ENCODE results near the gene FDXACB1.

The FDXACB1 gene

DNA sequence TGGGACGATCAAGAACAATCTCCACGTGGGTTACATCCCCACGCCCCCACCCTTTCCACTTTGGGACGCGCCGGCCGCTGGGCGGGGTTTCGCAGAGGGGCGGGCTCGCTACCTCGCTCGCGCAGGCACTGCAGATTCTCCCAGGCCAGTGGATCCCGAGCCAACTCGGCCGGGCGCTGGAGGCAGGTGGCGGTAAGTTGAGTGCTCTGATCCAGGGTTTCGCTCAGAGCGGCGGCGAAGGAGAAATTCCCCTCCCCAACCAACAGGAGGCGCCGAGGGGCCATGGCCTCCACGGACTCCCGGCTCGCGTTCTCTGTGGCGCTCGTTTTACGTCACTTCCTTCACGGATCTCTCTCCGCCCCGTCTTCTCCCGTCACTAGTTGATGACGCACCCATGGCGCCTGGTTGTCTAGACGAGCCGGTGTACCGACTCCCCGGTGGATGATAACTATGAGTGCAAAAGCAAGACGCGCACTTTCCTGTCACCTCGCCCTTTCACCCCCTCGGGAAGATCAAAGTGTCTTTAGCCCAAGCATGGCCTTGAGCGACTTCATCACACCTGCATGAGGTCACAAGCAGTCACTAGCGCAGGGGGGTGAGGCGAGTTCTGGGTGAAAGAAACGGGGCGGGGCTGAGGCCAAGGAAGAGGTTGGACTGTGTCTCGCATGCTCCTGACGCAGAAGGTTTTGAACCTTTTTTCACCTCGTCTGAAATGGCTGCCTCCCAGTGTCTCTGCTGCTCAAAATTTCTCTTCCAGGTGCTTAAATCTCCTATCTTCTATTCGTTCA, at the start of gene FDXACB1, which contains the start of gene CFAP68:
Gene FDXACB1, minus strand, starts transcription at position 317 of the 788 bp plus-strand sequence. Its CDS starts 33 bp downstream, at position 284.
Gene CFAP68, plus strand, starts transcription at position 693 of the 788 bp plus-strand sequence. Its CDS starts 20 bp downstream, at position 713.
- DNase-seq (ENCODE audit: low spot score): peak; percentile 97

- peak; percentile 99 for DNase-seq (ENCODE audit: low spot score)
Measured at GRCh38 chr11:111926505-111927391, 47.8 kb upstream of the FDXACB1 start.

GRCh38 chr11:111925953-111926352, 47.0 kb upstream of the FDXACB1 start:
- no peak for DNase-seq (ENCODE audit: low spot score)

GRCh38 chr11:111923951-111924350, 45.0 kb upstream of the FDXACB1 start:
- no peak for DNase-seq (ENCODE audit: low spot score)

DNA sequence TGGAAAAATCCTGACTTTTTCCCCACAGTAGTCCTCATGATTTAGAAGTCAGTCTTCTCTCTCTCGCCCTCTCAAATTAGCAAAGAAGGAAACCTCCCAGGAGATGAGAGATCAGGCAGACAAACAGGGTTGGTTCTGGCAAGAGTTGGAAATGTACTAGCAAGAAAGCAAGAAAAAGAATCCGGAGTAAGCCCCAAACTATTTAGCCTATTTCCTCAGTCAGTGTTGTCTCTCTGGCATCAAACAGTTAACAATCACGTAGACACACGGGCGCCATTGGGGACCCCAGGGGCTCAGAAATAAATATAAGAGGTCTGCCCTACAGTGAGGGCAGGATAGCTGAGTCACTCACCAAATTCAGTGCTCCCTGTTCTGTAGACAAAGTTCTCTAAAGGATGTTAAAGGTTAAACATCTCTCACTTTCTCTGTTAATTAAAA, 44.4 kb upstream of the FDXACB1 start:
- no peak for DNase-seq (ENCODE audit: low spot score)

- DNase-seq (ENCODE audit: low spot score): no peak
Measured at GRCh38 chr11:111922803-111923202, 43.8 kb upstream of the FDXACB1 start.

DNA sequence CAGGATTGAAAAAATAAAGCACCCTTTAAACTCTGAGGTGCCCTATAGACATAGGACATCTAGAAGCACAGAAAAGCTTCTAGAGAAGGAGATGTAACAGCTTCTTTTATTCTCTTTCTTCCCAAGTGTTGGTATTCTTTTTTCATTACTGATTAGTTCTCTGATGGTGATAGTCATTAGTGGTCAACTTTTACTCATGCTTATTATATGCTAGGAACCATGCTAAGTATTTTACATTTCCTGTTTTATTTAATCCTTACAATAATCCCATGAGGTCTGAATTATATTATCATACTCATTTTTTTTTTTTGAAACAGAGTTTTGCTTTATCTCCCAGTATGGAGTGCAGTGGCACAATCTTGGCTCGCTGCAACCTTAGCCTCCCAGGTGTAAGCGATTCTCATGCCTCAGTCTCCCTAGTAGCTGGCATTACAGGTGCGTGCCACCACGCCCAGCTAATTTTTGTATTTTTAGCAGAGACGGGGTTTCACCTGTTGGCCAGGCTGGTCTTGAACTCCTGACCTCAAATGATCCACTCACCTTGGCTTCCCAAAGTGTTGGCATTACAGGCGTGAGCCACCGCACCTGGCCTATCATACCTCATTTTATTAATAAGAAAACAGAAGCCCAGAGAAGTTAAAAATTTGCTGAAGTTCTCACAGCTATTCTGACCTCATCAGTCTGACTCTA, 42.7 kb upstream of the FDXACB1 start:
- no peak for DNase-seq (ENCODE audit: low spot score)

GRCh38 chr11:111920908-111921307, 41.9 kb upstream of the FDXACB1 start:
- no peak for DNase-seq (ENCODE audit: low spot score)

DNA sequence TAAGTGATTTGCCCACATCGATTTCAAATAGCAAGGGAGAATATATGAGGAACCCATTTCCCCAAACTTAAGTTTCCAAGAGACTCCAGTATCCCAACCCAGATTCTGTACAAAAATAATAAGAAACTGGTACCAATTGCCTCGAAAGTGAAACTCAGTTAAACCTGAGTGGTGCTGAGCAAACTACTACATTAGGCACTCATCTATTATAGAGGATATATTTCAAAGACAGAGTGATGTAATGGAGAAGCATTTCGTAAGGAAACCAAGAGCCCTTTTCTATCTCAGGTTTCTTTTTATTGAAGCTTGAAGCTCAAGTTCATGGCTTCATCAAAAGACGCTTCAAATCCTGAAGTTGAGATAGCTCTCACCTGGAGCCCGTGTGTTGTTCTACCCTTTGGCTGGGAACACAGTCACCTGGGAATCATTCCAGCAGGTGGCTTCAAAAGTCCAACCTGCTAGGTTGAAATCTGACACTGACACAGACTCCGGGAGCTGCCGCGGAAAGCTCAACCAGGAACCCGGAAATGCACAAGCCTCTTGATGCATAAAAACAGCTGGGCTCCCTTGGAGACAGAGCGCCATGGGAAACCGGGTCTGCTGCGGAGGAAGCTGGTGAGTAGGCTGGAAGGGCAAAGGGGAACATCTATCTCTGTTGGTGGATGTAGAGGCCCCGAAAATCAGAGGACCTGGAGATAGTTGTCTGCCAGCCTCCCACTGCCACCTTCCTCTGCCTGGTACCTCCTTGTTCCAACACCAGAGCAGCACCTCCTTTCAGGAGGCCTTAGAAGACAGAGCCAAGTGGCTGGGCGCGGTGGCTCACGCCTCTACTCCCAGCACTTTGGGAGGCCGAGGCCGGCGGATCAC, 39.7 kb upstream of the FDXACB1 start, which contains the start of gene C11orf52:
Gene C11orf52, plus strand, starts transcription at position 524 of the 867 bp plus-strand sequence. Its CDS starts 60 bp downstream, at position 584.
- no peak for DNase-seq (ENCODE audit: low spot score)

DNA sequence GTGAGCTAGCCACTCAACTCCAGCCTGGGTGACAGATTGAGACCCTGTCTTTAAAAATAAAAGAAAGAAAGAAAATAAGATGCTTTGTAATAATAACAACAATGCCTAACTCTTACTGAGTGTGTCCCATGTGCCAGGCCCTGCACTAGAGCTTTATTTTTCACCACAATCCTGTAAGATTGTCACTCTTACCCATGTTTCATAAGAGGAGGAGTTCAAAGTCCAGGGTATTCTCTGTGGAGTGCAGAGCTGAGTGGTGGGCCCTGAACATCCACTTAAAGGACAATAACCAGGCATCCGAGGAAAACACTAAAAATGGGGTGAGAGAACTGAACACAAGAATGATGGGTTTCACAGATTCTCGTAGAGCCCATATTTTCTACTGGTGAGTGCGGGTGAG, 38.8 kb upstream of the FDXACB1 start:
- no peak for DNase-seq (ENCODE audit: low spot score)

DNA sequence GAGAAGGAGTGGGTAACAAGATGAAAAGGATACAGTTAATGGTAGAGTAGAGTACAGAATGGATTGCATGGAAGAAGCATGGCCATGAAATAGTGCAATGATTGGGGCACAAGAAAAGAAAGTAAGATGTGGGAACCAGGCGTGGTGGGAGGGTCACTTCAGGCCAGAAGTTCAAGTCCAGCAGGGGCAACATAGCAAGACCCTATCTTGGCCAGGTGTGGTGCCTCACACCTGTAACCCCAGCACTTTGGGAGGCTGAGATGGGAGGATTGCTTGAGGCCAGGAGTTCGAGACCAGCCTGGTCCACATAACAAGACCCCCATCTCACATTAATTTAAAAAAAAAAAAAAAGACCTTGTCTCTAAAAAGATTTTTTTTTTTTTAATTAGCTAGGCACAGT, 38.3 kb upstream of the FDXACB1 start:
- DNase-seq (ENCODE audit: low spot score): no peak

DNA sequence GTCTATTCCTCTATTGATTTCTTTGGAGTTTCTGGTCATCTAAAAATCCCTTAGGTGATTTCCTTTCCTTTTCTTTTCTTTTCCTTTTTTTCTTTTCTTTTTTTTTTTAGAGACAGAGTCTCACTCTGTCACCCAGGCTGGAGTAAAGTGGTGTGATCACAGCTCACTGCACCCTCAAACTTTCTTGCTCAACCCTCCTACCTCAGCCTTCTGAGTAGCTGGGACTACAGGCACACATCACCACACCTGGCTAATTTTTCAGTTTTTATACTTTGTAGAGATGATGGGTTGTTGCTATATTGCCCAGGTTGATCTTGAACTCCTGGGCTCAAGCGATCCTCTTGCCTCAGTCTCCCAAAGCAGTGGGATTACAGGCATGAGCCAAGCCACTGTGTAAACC, 37.8 kb upstream of the FDXACB1 start:
- no peak for DNase-seq (ENCODE audit: low spot score)

DNA sequence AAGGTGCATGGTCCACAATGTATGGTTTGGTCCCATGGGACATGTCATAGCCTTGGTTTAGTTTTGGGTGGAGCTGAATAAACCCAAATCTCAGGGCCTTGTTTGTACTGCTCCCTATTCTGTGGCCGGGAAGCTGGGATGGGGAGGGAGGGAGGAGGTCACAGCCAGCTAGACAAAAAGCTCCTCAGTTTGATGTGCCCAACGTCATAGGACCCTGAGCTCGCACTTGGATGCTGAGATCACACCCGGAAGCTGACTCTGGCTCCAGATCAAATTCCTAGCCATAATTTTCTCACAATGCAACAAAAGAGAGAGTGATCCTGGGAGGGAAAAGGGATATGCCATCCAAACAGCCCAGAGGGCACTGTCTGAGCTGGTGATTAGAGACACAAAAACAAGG, 35.0 kb upstream of the FDXACB1 start:
- peak; percentile 97 for DNase-seq (ENCODE audit: low spot score)

- DNase-seq (ENCODE audit: low spot score): peak; percentile 61
Measured at GRCh38 chr11:111913031-111913861, 34.3 kb upstream of the FDXACB1 start.

- DNase-seq (ENCODE audit: low spot score): peak; percentile 52
Measured at GRCh38 chr11:111912535-111912934, 33.6 kb upstream of the FDXACB1 start, which contains the start of gene HSPB2. Gene HSPB2, plus strand, starts transcription at chr11:111912734. Its CDS starts 96 bp downstream, at chr11:111912830.

- peak; percentile 98 for DNase-seq (ENCODE audit: low spot score)
Measured at GRCh38 chr11:111911563-111912401, 32.8 kb upstream of the FDXACB1 start, which contains the start of gene CRYAB. Gene CRYAB, minus strand, starts transcription at chr11:111911770. Its CDS starts 46 bp downstream, at chr11:111911724.

DNA sequence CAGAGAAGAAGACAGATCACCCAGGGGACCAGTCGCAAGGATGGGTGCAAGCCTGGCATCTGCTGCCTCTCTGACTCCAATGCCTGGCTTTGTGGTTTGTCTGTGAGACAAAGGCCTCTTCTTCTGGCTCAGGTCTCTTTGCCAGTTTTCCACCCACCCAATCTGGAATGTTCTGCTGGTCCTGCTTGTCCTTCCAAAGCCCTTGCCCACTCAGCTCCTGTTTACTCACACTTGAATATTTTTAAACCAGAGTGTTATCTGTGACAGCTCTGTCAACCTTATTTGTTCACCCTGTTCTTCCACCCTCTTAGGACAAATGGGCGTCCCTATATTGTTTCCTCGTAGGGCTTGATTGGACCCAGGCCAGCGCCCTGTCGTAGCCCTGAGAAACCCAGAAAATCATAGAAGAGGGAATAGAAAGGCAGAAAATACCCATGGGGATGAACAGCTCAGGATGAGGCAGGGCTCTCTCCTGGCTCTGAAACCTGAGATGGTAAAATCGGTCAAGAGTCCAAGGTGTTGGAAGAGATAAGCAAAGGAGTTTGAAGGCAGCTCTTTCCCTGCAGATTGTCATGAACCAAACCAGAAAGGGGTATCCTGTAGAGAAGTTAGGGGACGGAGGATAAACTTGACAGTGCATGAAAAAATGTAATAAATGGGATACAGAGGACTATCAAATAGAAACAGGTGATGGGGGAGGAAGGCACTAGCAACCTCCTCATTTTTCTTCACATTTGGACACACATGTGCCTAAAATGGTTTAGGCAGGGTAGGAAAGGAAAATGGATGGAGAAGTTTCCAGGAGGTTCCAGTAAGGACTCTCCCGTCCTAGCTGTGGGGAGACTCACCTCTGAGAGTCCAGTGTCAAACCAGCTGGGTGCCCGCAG, 32.0 kb upstream of the FDXACB1 start:
- peak; percentile 97 for DNase-seq (ENCODE audit: low spot score)

- peak; percentile 37 for DNase-seq (ENCODE audit: low spot score)
Measured at GRCh38 chr11:111909378-111909777, 30.4 kb upstream of the FDXACB1 start.
